ENCODE data around the gene ENTPD7. TPM values are rescaled to one million over a fixed set of nuclear protein-coding genes. Genes with fewer than 3 reads are reported as not detected.
A peak's percentile ranks its signal among the peaks of the same experiment; 100 is the strongest.

ENTPD7 gene
- total and polyA plus RNA-seq, 2 experiments from 2014 or later, result 5.1 to 6.7 TPM

GRCh38 chr10:99617696-99618095 is 41.6 kb upstream of the ENTPD7 start:
- Histone ChIP-seq H3K4me1 (ENCODE audit: low read depth) (peaks cover 24% of the 10 kb centered on the region), H3K4me3 (no peak overlapping the region), H3K36me3 (no peaks in the 10 kb centered on the region), H3K27ac (no peak overlapping the region), H3K27me3 (no peaks in the 10 kb centered on the region), H3K9me3 (ENCODE audit: low read depth) (no peaks in the 10 kb centered on the region)
- TF ChIP-seq CTCF (IDR thresholded peaks at IDR 0.05; ENCODE audit: low read depth, low read length), result no peak
- DNase-seq (ENCODE audit: low read depth in 1 of 2, low spot score in 1 of 2), result no peak

- DNase-seq (ENCODE audit: low read depth in 1 of 2, low spot score in 1 of 2), result peak in 1 of 2 donors; percentile 16
- Histone ChIP-seq H3K9me3 (ENCODE audit: low read depth) (no peaks in the 10 kb centered on the region), H3K4me3 (peak overlapping the region; percentile 87), H3K27me3 (no peaks in the 10 kb centered on the region), H3K4me1 (ENCODE audit: low read depth) (peaks cover 24% of the 10 kb centered on the region), H3K36me3 (no peaks in the 10 kb centered on the region), H3K27ac (peak overlapping the region; percentile 10)
- TF ChIP-seq CTCF (IDR thresholded peaks at IDR 0.05; ENCODE audit: low read depth, low read length), result no peak
Measured at GRCh38 chr10:99619090-99619800, 40.1 kb upstream of the ENTPD7 start.

GRCh38 chr10:99619851-99620710 is 39.2 kb upstream of the ENTPD7 start, which contains the start of gene SLC25A28:
TSS of gene SLC25A28 (minus strand) at chr10:99620439. CDS start at chr10:99620335, 104 bp downstream.
- Histone ChIP-seq H3K27me3 (no peaks in the 10 kb centered on the region), H3K9me3 (ENCODE audit: low read depth) (no peaks in the 10 kb centered on the region), H3K4me1 (ENCODE audit: low read depth) (peaks cover 24% of the 10 kb centered on the region), H3K4me3 (peak within 1 kb of the TSS; percentile 87), H3K27ac (peak within 1 kb of the TSS; percentile 96), H3K36me3 (no peaks in the 10 kb centered on the region)
- no peak for TF ChIP-seq CTCF (IDR thresholded peaks at IDR 0.05; ENCODE audit: low read depth, low read length)
- DNase-seq (ENCODE audit: low read depth in 1 of 2, low spot score in 1 of 2), result peak in 1 of 2 donors; percentile 100

- peak; percentile 97 to 99 for DNase-seq (ENCODE audit: low read depth in 1 of 2, low spot score in 1 of 2)
- no peak for TF ChIP-seq CTCF (IDR thresholded peaks at IDR 0.05; ENCODE audit: low read depth, low read length)
Measured at GRCh38 chr10:99620711-99621453, 38.4 kb upstream of the ENTPD7 start.

More at GRCh38 chr10:99620711-99621453, 38.4 kb upstream of the ENTPD7 start:
- no peaks in the 10 kb centered on the region for H3K27me3 ChIP-seq
- H3K4me3 ChIP-seq, result peak overlapping the region; percentile 70
- peak overlapping the region; percentile 96 for H3K27ac ChIP-seq
- H3K36me3 ChIP-seq, result no peaks in the 10 kb centered on the region
- H3K9me3 ChIP-seq (ENCODE audit: low read depth), result no peaks in the 10 kb centered on the region
- peaks cover 24% of the 10 kb centered on the region for H3K4me1 ChIP-seq (ENCODE audit: low read depth)

Measured in cardiac muscle cell (in vitro differentiated cells and primary cell).